GM13977 (cell line): ENCODE results near the gene SAYSD1.

ENCODE experiments used
- DNase-seq: peaks from one replicate; pipeline ENCODE4 v3.0.0; 2012; ENCODE audit warnings: low spot score
- CTCF ChIP-seq: IDR thresholded peaks from 2 replicates; pipeline ENCODE4 v1.5.1; 2012; ENCODE audit warnings: mild to moderate bottlenecking, control low read depth; ENCODE audit not compliant: insufficient read depth; ENCODE audit errors: extremely low read depth, missing control alignments
- in situ Hi-C: fragments of 300-500 bp; cut with MboI; formaldehyde crosslinking; loops from one replicate; pipeline ENCODE4 v1.12.0; 2022; ENCODE audit warnings: low sequenced_read_pairs, low pct_unique_long_range_greater_than_20kb, mixed read lengths, inconsistent platforms; ENCODE audit not compliant: unreplicated experiment

The SAYSD1 gene

GRCh38 chr6:39084506-39084905 is 30.5 kb downstream of the SAYSD1 start:
- no peak for DNase-seq
- in situ Hi-C loops: no loop called here
- TF ChIP-seq CTCF: no peak

- DNase-seq: no peak
- TF ChIP-seq CTCF: no peak
- in situ Hi-C loops: no loop called here
Observed at GRCh38 chr6:39083231-39083634, 31.8 kb downstream of the SAYSD1 start.

- DNase-seq: no peak
- in situ Hi-C loops: no loop called here
- TF ChIP-seq CTCF: no peak
Observed at GRCh38 chr6:39082310-39082709, 32.7 kb downstream of the SAYSD1 start.

- DNase-seq: no peak
- in situ Hi-C loops: no loop called here
- TF ChIP-seq CTCF: no peak
Observed at GRCh38 chr6:39080246-39080875, 34.6 kb downstream of the SAYSD1 start.

GRCh38 chr6:39079197-39080125 is 35.5 kb downstream of the SAYSD1 start:
- DNase-seq: no peak
- in situ Hi-C loops: no loop called here
- TF ChIP-seq CTCF: no peak

- no peak for DNase-seq
- no peak for TF ChIP-seq CTCF
- in situ Hi-C loops: no loop called here
Observed at GRCh38 chr6:39078695-39079094, 36.3 kb downstream of the SAYSD1 start.
